ENCODE results near the gene PPY. TPM values are rescaled to one million over a fixed set of nuclear protein-coding genes. Genes with fewer than 3 reads are reported as not detected.

PPY gene
- not detected in 5 replicates for total RNA-seq (2022; extraction: Qiagen RNA extraction)

GRCh38 chr17:43942051-43942685, at the start of gene PPY:
TSS of gene PPY (minus strand) at chr17:43942476. CDS start at chr17:43941654, 822 bp downstream.

GRCh38 chr17:43953746-43954145, 11.5 kb upstream of the PPY start, which contains the start of gene PYY:
TSS of gene PYY (minus strand) at chr17:43953940. CDS start at chr17:43953483, 457 bp downstream.

GRCh38 chr17:43907425-43907981, 34.8 kb downstream of the PPY start, which contains the start of gene MPP2:
TSS of gene MPP2 (minus strand) at chr17:43907536. CDS start at chr17:43904460, 3,076 bp downstream.

Other genes with a start within 250 kb of the PPY start
- gene SOST, start 183.7 kb downstream of the PPY start, total RNA-seq (2022; extraction: Qiagen RNA extraction) = not detected in 5 replicates
- gene DUSP3, start 163.5 kb downstream of the PPY start, total RNA-seq (2022; extraction: Qiagen RNA extraction) = 57.1 to 63.4 TPM (median 61.1 TPM) in 5 replicates
- gene CFAP97D1, start 162.0 kb downstream of the PPY start, total RNA-seq (2022; extraction: Qiagen RNA extraction) = not detected in 5 replicates
- 15.0 to 19.4 TPM (median 16.5 TPM) in 5 replicates for gene MPP3, start 109.3 kb downstream of the PPY start, total RNA-seq (2022; extraction: Qiagen RNA extraction)
- gene CD300LG, start 95.3 kb downstream of the PPY start, total RNA-seq (2022; extraction: Qiagen RNA extraction) = not detected in 5 replicates
- gene MPP2, start 34.9 kb downstream of the PPY start, total RNA-seq (2022; extraction: Qiagen RNA extraction) = 1.1 to 1.8 TPM (median 1.3 TPM) in 5 replicates
- gene PYY, start 11.5 kb upstream of the PPY start, total RNA-seq (2022; extraction: Qiagen RNA extraction) = not detected in 5 replicates
- 0.77 to 1.5 TPM (median 1.1 TPM) in 5 replicates for gene NAGS, start 62.1 kb upstream of the PPY start, total RNA-seq (2022; extraction: Qiagen RNA extraction)
- 25.1 to 33.0 TPM (median 30.8 TPM) in 5 replicates for gene TMEM101, start 72.5 kb upstream of the PPY start, total RNA-seq (2022; extraction: Qiagen RNA extraction)
- 50.1 to 55.9 TPM (median 51.9 TPM) in 5 replicates for gene LSM12, start 124.2 kb upstream of the PPY start, total RNA-seq (2022; extraction: Qiagen RNA extraction)
- 117 to 181 TPM (median 160 TPM) in 5 replicates for gene G6PC3, start 128.3 kb upstream of the PPY start, total RNA-seq (2022; extraction: Qiagen RNA extraction)
- 13.9 to 19.7 TPM (median 15.3 TPM) in 5 replicates for gene HDAC5, start 181.2 kb upstream of the PPY start, total RNA-seq (2022; extraction: Qiagen RNA extraction)
- gene HROB, start 199.5 kb upstream of the PPY start, total RNA-seq (2022; extraction: Qiagen RNA extraction) = 8.4 to 11.2 TPM (median 10.1 TPM) in 5 replicates
- gene ASB16, start 228.2 kb upstream of the PPY start, total RNA-seq (2022; extraction: Qiagen RNA extraction) = 0.07 to 0.32 TPM (median 0.12 TPM) in 3 of 5 replicates, not detected in the others
- gene TMUB2, start 244.5 kb upstream of the PPY start, total RNA-seq (2022; extraction: Qiagen RNA extraction) = 36.2 to 44.7 TPM (median 43.5 TPM) in 5 replicates

Measured in A549 treated with Mapracorat at 1 μM for 4 hours (cell line).